CD4-positive, alpha-beta T cell treated with Interleukin-6 at 100 ng/mL for 8 hours (primary cell): ENCODE measurements around the gene TMEM178A.
"Not testable (repeated sequence)": the region's sequence is repeated elsewhere in the genome, so short reads cannot be mapped to it uniquely, and the experiment has no call there.

ENCODE experiments used
- DNase-seq: peaks from one replicate; pipeline ENCODE4 v3.0.0-alpha.2; 2020; ENCODE audit warnings: mixed read lengths, low spot score

Gene TMEM178A

DNA sequence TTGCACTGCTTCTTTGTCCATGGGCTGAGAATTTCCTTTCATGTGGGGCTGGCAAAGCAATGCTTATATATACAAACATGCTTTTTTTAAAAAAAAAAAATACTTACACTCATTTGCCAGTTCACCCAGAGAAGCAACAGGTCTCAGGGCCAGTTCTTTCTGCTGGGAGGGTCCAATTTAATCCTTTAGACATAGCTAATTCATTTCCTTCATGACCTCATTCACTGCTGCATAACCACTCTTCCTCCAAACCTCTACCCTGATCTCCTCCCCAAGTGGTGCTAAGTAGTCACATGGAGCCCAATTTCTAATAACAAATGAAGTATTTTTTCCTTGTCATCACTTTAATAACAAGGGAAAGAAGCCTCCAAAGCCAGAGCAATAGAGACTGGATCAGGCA, 17.1 kb upstream of the TMEM178A start:
- no peak for DNase-seq

DNA sequence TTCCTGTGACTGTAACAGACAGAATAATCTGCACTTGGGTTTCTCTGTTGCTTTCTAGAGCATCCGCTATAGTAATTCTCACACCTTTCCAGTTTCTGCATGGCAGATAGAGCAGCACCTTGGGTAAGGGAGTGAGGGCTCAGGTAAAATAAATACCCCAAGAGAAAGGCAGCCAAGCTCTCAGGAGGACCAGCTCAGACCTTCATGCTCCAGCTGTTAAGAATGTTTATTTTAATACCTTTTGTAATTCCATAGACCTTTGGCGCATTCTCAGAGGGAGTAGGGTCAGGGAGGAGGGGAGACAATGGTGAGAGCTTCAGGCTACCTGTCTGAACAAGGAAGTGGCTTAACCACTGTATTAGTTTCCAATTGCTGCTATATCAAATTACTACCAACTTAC, 16.2 kb upstream of the TMEM178A start:
- no peak for DNase-seq

DNA sequence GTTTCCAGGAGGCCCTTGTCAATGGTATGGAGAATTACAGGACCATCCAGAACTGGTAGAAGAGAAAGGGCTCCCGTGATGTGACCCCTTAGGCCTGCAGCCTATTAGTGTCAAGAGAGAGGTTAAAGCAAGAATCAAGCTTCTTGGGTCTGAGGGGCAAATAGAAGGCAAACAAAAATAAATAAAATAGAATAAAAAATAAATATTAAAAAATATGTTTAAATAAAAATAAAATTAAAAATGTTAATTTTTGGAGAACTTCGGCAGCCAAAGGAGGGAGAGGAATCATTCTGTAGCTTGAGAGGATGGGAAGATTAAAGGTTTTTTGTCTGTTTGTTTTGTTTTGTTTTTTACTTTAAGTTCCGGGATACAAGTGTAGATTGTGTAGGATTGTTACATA, 15.2 kb upstream of the TMEM178A start:
- no peak for DNase-seq

DNA sequence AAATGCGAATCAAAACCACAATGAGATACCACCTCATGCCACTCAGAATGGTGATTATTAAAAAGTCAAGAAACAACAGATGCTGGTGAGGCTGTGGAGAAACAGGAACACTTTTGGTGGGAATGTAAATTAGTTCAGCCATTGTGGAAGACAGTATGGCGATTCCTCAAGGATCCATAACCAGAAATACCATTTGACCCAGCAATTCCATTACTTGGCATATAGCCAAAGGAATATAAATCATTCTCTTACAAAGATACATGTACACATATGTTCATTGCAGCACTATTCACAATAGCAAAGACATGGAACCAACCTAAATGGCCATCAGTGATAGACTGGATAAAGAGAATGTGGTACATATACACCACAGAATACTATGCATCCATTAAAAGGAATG, 9.5 kb upstream of the TMEM178A start:
- not testable (repeated sequence) for DNase-seq

DNA sequence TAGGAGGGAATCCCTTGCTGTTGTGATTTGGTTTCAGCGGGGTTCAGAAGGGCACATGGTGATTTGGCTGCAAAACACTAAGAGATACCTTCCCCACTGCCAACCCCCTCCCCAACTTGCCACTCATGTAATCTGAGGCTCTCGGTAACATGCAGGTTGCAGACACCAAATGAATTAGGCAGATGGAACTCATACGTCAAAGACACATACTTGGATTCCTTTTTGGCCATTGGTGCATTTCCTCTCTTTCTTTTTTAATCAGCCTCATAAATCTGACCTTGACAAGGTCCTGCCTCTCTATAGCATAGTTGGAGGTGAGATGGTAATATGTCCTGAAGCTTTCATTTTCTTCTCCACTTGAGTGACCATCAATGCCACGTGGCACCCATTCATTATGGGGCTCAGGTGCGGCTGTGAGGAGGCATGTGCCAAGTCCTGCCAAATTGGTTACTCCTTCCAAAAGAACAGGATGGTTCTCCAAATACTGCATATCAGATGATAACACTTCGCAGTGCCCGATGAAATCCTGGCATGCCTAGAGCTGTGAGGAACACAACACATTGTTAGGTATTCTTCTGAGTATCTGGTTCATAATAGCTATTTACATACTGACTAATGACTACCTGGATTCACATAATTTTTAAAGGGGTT, 8.3 kb upstream of the TMEM178A start:
- DNase-seq: no peak

DNA sequence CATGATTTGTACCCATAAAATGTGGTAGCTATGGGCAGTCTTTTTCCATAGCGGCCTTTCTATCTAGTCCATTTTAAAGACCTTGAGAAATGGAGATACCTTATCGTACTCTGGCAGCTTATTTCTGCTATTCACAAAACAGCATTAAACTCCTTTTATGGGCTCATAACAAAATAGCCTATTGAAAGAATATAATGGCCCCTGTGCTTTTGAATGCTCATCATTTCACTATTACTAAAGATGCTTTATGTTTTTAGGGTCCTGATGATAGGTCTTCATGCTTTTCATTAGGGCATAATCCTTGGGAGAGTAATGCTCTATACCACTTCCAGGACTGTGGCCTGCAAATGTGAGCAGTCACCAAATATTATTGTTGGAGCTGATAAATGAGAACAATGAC, 7.3 kb upstream of the TMEM178A start:
- DNase-seq: no peak

DNA sequence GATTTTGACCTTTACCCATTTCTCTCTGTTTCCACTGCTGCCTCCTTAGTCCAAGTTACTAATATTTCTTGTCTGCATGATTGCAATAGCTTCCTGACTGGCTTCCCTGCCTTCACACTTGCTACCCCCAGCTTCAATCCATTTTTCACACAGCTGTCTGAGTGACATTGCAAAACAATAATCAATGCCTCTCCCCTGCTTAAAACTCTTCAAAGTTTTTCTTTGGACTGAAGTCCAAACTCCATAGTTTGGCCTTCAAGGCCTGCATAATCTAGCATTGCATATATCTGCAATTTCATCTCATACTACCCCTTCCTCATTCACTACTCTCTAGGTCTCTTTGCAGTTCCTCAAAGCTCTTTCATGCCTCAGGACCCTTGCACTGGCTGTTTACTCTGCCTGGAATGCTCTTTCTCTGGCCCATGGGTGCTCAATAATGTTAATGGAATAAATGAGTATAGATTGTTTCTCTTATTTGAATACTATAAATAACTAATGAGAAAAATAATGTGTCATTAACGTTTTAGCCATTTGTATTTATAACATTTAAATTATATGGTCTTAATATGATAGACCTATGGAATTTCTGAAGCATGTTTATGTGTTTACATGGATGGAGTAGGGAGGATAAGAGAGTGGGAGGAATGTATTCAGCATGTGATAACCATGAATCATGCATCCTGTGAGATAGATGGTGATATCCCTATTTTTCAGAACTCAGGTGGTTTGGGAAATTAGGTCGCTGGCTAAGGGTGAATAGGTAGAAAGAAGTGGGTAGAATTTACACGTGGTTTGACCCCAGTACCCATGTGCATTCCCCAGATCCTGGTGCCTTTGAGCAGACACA, 5.7 kb upstream of the TMEM178A start:
- no peak for DNase-seq

DNA sequence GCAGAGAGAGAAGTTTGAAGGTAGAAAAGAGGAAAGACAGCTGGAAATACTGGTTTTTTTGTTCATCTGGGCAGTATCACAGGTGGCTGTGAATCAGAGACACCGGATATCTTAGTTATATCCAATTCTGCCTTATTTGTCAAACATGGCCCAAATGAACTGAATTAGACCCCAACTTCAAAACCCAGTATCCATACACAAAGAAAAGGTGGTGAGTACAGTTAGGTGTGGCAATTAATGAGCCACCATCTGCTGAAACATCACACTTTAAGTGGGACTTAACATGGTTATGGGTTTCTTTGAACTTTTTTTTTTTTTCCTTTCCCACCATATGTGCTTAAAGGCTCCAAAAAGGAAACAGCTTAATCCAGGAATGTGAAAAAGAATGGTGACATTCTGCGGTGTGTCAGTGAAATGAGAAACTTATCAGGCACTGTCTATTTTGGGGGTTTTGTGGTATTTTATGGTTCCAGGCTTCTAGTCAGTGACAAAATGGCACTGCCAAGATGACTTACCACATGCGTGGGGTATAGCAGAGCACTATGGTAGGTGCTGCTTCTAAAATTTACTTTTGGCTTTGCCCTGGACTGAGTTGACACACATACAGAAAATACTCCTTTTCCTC, 5.0 kb upstream of the TMEM178A start:
- no peak for DNase-seq

DNA sequence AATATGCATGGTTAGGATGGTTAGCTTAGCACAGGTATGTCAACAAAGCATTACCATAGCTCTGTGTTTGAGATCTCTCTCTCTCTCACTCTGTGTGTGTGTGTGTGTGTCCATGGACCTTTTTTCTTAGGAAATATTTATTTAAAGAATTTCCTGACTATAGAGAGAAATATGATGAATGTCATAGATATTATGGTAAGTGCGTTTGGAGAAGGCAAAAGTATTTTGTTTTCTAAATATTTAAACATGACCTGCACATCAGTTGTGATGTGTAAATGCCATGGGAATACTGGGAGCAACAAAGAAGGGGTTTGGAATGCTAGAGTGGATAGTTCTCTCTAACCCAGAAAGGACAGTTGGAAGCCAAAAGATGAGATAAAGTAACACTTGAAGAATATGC, 3.9 kb upstream of the TMEM178A start:
- DNase-seq: no peak

DNA sequence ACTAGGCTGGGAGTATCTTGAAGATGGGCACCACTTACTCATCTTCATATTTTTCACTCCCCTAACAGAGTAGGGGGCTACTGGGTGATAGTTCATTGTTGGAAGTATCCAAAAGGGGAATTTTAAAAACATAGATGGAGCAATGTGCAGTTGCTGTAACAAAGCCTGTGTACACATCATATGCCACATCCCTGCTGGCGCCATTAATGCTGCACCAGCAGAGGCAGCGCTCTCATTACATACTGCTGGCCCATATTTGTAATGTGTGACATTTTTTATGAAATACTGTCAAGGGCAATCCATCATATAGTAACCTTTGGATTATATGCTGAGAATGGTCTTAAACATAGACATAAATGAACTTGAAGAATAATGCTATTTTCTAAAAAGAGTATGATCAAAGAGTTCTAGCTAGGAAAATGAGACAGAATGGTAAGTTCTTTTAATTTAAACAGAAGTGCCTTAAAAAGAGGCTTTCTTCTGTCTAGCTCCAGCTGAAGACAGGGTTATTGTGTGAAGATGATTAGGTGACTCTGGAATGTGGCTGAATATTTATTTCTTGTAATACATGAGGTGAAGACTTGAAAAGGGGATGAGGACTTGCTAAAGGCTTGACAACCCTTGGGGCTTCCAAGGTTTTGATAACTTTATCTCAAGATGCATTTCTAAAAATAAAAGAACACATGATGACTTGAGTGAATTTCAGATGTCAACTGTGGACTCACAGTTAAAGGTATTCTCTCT, 2.4 kb upstream of the TMEM178A start:
- no peak for DNase-seq

DNA sequence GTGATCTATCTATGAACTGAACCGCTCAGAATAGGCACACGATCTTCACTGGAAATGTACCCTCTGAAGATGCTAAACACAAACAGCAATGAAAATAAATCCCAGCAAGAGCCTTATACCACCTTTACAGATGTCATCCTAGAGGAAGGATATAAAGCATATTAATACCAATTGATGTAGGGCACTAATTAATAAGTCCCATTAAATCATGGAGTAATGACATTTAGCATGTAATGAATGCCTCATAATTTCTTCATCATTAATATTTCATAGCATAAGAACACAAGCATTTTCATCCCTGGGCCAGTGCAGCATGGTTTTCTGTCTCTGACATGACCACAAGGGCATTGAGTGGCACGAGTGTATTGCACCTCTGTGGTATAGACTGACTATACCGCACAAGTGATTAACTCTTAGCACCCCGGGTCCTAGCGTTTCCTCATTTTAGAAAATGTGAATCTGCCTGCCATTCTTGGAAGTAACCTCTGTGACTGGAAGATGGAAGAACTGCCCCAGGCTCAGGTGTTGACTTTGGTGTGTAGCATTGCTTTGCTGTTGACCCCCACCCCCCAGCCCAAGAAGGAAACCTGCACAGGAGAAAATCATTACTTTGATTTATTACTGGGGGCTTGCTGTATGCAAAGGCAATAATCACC, 1.4 kb upstream of the TMEM178A start:
- DNase-seq: no peak

DNA sequence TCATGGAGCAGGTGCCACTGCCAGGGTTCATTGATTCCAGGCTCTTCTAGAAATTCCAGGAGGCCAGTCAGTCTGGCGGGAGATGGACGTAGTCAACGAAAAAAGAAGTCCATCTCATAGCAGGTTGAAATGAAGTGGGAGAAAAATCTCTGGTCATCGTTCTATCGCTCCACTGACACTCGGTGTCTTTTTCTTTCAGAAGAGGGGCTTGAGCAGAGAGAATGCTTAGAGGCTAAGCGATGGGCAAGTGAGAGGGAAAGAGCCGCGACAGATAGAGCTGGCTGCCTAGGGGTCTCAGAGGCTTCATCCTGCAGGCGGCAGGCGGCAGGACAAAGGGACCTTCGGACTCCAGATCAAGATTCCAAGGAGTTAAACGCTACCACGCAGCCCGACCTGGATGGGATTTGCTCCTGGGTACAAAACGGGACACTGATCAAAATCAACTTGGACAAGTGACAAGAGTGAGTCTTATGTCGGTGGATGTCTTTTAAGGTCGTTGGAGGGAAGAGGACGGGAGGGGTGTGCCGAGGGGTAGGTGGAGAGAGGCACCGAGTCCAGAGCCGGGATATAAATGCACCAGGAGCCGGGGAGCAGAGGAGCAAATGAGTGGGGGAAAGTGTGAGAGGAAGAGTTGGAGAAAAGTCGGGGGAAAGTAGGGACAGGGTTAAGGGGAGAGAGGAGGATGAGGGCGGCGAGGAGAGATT, 677 bp upstream of the TMEM178A start:
- DNase-seq: no peak

DNA sequence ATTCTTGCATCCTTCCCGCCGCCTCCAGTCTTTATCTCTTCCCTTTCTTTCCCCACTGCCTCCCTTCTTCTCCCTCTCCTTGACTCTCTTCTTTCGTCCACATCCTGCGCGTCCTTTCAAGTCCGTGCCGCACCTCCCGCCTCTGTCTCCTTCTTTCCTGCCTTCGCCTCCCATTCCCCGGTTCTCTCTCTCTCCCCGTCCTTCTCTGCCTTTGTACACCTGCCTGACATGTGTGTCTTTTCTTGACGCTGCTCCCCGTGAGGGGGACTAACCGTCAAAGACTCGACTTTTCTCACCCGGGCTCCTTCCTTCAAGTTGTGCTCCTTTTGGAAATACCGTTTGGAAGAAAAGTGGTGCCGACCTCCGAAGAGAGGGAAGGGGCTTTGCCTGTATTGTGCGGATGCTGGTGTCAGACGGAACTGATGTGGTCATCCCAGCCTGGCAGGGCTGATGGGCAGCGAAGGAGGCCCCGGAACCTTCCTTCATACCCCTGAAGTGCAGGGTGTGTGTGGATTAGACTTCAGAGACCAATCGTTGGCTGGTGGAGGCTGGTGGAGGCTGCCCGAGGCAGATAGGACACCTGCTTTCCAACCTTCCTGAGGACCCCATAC, 879 bp downstream of the TMEM178A start:
- no peak for DNase-seq

DNA sequence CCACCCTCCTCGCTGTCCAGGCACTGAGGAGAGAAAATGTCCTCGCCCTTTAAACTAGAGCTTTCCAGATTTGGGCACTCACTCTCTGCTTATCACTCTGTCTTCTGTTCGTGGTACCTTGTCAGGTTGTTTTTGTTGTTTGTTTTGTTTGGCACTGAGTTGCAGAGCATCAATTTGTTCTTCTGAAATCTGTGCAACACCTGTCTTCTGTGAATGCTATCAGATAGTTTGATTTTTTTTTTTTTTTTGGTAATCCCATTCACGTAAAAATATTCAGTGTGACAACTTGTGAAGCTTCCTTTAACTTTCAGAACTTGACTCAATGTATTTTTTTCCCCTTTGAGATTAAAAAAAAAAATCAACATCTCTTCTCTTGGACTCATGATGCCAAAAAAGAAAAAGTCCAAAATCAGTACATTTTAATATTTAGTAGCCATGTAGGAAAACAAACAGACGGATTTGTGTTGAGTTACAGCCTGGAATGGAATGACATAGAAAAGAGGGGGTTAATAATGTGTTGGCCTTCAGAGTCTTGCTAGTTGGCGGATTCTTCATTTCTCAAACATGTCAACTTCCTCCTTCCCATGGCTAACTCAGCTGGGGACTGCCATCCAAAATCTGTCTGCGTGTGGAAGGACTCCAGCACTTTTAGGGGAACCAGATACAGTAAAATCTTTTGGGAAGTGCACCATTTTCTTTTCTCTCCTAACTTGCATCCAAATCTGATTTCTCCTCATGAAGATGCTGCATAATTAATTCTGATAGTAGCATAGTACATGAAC, 1.6 kb downstream of the TMEM178A start:
- DNase-seq: no peak

DNA sequence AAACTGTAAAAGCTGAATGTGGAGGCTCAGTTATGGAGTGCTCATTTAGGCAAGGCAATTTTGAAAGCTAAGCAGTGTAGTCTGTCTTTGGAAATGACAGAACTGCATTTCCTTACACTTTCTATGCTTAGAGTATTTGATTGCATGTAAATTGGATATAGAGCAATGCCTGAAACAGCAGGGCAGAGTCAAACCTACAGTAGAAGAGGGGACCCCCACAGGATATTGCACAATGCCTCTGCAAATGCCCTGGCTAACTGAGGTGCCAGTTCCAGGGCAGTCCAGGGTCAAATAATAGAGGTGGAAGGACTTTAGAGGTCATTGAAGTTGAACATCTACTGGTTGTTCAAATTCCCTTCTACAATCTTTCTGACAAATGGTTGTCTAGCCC, 2.2 kb downstream of the TMEM178A start:
- no peak for DNase-seq

DNA sequence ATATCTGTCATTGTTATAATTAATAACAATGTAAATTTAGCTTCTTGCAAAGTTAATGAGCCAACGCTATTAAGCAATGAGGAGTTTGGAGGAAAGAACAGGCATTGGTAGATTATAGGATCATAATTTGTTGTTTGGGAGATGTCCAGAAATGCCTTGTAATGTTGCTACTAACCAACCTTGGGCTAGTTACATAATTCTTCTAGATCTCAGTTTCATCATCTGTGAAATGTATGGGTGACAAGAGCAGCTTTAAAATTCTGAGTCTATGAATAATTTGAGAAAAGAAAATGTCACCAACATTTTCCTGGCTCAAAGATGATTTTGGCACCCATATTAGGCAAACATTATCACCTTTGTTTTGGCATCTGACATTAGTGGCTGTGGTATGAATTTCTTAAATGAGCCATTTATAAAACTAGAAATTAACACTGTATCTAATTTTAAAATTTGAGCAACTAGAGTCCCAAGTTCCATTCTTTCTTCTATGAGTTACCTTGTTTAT, 2.9 kb downstream of the TMEM178A start:
- DNase-seq: no peak

DNA sequence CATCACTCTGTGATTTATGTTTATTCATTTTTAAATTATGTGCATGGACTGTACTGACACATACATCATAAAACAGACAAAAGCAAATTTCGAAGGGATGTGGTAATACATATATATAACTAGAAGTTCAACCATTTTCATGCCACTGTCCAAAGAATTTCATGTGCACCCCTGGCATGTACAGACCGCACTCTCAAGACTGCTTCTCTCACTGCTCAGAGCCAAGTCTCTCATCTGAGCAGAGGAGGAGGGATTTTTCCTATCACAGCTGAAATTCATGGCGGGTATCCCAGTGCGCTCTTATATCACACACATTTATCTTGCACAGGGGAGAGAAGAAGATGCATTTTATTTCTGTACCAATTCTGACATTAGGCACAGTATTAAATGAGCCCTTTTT, 5.9 kb downstream of the TMEM178A start:
- DNase-seq: no peak

DNA sequence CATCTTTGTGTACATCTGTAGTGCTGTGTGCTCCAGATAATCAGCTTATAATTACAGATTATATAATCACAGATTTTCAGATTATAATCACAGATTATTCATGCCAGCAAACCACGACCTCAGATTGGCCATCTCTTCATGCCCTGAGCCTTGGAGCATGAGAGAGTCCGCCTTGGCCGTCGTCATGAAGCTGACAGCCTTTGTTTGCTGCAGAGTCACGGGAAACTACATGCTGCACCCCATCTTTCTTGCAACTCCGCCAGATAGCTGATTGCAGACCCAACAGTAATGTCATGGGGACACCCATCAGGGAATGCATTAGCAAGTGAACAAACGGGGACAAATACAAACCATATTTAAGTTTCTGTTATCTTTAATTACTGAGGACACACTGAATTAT, 7.3 kb downstream of the TMEM178A start:
- DNase-seq: no peak

DNA sequence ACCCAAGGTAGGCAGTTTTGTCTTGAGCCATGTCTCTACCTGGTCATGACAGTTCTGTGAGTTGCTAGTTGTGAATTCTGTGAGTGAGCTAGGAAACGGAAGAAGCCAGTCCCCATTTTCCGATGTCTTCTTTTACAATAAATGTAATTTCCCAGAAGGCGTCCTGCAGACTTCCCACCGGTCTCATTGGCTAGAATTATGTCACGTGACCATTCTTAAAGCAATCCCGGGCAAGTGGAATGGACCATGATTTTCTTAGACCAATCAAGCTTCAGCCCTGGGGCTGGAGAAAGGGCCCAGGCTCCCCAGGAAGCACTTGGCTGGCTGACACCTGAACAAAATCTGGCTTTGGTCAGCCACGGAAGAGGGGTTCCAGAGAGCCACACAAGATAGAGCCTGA, 10.6 kb downstream of the TMEM178A start:
- DNase-seq: no peak

DNA sequence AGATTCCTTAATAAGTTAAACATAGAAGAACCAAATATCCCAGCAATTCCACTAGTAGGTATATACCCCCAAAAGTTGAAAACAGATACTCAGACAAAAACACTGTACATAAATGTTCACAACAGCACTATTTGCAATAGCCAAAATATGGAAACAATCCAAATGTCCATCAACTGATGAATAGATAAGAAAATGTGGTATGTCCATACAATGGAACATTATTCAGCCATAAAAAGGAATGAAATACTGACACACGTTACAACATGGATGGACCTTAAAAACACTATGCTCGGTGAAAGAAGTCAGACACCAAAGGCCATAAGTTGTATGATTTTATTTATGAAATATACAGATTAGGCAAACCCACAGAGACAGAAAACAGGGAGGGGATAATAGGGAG, 12.5 kb downstream of the TMEM178A start:
- DNase-seq: no peak
